Esophagus squamous epithelium (tissue), 4 donors: ENCODE measurements around the gene RGS10.

Experiments used
- POLR2A ChIP-seq, 4 donors: fragments of 450-650 bp; IDR thresholded peaks; one replicate each; pipeline ENCODE4 v1.6.1; 2017; ENCODE audit warnings: antibody characterized with exemption in 4 of 4, mild to moderate bottlenecking in 4 of 4, moderate library complexity in 3 of 4
- TF ChIP-seq, protein P1 (sequence below), 6 experiments: fragments of 450-650 bp in 4 of 6; fragments of 200-600 bp in 2 of 6; sonication (generic) in 2 of 6; IDR thresholded peaks; one replicate each; pipeline ENCODE4 v1.5.1; 2016 to 2019; ENCODE audit warnings: antibody characterized with exemption in 6 of 6, mild to moderate bottlenecking in 4 of 6, moderate library complexity in 4 of 6

DNA sequence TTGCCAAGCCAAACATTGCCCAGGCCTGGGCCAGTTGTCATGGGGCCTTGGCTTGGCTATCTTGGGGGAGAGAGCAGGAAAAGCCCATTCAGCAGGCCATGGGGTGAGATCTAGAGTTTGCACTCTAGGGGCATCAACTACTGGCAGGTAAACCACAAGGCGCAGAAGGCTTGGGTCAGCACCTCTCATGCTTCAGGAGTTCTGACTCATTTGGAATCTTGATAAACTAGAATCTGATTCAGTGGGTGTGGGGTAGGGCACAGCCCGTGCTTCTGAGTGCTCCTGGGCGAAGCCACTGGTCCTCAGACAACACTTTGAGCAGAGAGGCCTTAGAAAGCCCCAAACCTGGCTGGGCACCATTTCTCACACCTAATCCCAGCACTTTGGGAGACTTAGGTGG is 81.1 kb downstream of the RGS10 start:
- TF ChIP-seq POLR2A (IDR thresholded peaks at IDR 0.05), result no peak
- TF ChIP-seq, protein P1, sequence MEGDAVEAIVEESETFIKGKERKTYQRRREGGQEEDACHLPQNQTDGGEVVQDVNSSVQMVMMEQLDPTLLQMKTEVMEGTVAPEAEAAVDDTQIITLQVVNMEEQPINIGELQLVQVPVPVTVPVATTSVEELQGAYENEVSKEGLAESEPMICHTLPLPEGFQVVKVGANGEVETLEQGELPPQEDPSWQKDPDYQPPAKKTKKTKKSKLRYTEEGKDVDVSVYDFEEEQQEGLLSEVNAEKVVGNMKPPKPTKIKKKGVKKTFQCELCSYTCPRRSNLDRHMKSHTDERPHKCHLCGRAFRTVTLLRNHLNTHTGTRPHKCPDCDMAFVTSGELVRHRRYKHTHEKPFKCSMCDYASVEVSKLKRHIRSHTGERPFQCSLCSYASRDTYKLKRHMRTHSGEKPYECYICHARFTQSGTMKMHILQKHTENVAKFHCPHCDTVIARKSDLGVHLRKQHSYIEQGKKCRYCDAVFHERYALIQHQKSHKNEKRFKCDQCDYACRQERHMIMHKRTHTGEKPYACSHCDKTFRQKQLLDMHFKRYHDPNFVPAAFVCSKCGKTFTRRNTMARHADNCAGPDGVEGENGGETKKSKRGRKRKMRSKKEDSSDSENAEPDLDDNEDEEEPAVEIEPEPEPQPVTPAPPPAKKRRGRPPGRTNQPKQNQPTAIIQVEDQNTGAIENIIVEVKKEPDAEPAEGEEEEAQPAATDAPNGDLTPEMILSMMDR (IDR thresholded peaks at IDR 0.05), result peak in 1 of 6 experiments; percentile 36
